ENCODE measurements around the gene VIL1.

VIL1 gene

DNA sequence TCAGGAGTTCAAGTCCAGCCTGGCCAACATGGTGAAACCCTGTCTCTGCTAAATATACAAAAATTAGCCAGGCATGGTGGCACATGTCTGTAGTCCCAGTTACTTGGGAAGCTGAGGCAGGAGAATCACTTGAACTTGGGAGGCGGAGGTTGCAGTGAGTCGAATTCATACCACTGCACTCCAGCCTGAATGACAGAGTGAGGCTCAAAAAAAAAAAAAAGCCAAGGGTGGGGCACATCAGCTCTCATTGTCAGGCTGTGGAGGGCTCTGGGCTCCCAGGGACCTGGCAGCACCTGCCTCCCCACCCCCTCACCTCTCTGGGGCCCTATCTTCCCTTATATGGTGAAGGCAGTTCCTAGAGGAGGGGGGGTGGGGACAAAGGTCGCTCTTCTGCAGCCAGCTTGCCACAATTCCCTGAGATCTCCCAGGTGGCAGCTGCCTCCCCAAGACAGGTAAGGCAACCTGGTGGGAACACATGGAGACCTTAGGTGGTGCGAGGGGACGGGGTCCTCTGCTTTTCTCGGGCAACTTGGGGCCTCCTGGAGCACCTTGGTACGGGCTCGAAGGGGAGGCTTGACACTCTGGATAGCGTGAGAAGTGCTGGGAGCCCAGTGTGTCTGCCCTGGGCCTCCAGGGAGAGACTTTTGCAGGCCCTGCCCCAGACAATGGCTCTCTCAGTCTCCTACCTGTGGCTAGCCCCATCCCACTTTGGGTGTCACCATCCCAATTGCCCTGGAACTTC, at the start of gene VIL1:
VIL1 (plus strand) TSS at position 407 of the 742 bp plus-strand sequence. CDS start 4,656 bp downstream, outside the sequence.
- DNase-seq (ENCODE audit: low read depth in 2 of 2), result no peak

DNA sequence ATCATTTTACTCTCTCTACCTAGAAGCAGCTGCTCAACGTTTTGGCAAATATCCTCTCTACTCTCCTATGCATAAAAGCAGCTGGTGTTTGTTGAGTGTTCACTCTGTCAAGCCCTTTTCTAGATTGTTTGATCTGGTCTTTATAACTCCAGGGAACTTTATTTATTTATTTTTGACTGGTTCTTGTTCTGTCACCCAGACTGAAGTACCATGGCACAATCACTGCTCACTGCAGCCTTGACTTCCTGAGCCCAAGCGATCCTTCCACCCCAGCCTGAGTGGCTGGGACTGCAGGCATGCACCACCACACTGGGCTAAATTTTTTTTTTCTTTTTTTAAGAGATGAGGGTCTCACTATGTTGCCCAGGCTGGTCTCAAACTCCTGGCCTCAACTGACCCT, 49.6 kb upstream of the VIL1 start:
- no peak for DNase-seq (ENCODE audit: low read depth in 2 of 2)

DNA sequence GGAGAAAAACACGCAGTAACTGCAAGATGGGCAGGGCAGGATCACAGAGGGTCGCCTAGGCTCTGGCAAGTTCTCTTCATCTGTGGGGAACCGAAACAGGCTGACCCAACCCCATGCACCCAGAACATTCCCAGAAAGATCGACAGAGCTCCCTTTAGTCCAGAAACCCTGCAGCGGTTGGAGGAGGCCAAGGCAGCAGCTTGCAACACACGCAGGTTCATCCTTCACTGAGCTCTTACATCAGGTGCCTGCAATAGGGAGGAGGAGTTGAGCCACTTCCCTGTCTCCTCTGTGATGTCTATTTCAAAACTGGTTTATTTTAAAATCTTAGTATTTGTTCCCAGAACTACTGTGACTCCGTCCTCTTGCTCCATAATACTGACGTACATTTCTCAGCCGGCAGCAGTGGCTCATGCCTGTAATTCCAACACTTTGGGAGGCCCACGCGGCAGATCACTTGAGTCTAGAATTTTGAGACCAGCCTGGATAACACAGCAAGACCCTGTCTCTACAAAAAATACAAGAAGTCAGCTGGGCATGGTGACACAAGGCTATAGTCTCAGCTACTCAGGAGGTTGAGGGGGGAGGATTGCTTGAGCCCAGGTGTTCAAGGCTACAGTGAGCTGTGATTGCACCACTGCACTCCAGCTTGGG, 48.4 kb upstream of the VIL1 start:
- no peak for DNase-seq (ENCODE audit: low read depth in 2 of 2)

DNA sequence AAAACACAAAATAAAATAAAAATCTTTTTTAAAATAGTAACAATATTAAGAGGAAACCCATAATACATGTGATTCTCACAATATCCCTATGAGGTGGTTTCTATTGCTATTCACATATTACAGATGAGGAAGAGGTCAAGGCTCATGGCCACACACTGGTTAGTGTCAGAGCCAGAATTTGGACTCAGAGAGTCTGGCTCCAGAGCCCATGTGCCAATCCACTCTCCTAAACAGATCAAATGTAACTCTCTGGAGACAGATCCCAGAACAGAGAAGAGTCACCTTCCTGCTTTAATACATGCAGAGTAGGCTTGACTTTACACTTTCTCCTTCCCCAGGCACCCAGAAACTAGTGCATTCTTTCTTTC, 47.0 kb upstream of the VIL1 start:
- DNase-seq (ENCODE audit: low read depth in 2 of 2), result no peak

DNA sequence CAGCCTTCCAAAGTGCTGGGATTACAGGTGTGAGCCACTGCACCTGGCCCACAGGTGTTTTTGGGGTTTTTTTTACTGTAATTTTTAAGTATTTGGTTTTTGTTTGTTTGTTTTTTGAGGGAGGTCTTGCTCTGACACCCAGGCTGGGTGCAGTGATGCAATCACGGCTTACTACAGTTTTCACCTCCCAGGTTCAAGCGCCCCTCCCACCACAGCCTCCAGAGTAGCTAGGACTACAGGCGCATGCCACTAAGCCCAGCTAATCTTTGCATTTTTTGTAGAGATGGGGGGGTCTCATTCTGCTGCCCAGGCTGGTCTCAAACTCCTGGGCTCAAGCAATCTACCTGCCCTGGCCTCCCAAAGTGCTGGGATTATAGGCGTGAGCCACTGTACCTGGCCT, 44.1 kb upstream of the VIL1 start:
- no peak for DNase-seq (ENCODE audit: low read depth in 2 of 2)

DNA sequence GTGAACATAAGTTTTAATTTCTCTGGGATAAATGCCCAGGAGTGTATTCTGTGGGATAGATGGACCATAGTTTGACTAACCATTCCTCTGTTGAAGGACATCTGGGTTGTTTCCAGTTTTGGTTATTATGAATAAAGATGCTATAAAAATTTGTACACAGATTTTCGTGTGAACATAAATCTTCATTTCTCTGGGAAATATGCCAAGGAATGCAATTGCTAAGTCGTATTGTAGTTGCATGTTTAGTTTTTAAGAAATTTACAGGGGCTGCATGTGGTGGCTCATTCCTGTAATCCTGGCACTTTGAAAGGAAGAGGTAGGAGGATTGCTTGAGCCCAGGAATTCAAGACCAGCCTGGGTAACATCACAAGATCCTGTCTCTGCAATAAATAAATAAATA, 43.7 kb upstream of the VIL1 start:
- peak; percentile 87 to 88 for DNase-seq (ENCODE audit: low read depth in 2 of 2)

DNA sequence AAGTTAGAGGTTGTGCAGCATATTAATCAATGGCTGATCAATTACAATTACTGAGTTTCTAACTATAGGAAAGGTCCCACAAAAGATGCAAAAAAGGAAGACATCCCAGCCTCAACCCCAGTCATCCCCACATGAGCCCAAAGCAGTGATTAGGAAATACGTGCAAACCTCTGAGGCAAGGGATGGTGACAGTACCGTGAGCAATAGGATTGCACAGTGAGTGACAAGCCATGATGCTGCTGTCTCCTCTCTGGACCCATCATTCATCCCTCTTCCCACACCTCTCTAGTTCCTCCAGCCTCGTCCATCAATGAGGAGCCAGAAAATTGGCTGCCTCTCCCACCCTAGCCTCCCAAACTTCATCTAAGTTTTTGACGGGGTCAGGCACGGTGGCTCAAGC, 40.9 kb upstream of the VIL1 start:
- DNase-seq (ENCODE audit: low read depth in 2 of 2), result no peak

DNA sequence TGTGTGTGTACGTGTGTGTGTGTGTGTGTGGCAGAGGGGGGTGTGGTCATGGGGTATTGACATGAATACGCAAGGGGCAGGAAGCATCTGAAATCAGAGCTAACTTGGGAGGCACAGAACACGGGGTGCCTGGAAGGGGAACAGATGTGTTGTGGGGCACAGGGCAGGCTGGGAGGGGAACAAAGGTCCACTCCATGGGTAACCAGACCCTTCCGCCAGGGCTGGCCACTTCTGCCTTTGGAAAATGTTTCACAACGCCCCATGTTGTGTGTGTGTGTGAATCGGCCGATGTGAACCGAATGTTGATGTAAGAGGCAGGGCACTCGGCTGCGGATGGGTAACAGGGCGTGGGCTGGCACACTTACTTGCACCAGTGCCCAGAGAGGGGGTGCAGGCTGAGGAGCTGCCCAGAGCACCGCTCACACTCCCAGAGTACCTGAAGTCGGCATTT, 37.0 kb upstream of the VIL1 start, which contains the start of gene SLC11A1:
SLC11A1 (plus strand) TSS at position 358 of the 451 bp plus-strand sequence. CDS start 96 bp downstream, outside the sequence.
- no peak for DNase-seq (ENCODE audit: low read depth in 2 of 2)

DNA sequence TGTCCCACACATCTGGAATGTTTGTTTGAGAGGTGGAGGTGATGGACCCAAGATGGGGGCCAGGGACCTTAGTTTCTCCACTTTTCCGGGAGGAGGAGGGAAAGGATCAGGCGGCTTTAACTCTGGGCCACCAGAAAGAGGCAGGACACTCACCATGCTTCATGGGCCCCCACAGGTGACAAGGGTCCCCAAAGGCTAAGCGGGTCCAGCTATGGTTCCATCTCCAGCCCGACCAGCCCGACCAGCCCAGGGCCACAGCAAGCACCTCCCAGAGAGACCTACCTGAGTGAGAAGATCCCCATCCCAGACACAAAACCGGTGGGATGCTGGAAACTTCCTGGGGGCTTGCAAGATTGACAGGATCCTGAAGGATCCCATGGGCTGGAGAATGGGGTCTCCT, 36.1 kb upstream of the VIL1 start:
- DNase-seq (ENCODE audit: low read depth in 2 of 2), result no peak

DNA sequence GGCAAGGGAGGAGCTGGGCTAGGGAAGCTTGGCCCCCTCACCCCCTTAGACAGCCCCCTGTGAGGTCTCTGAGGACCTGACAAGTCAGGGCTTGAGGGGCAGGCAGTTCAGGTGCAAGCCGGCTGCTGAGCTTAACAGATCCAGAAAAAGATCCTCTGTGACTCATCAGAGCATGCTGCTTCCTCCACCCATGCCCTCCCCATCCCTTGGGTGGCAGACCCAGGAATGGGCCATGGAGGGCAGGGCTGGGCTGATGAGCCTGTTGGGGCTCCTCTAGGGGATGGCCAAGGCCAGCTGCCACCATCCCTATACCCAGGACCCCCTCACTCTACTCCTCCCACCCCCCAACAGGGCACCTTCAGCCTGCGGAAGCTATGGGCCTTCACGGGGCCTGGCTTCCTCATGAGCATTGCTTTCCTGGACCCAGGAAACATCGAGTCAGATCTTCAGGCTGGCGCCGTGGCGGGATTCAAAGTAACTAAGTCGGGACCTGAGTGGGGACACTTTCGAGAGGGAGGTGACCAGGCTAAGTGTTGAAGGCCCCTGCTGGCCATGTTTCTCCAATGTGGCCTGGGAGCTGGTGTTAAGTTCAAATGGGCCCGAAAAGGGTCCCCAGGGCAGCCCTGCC, 34.9 kb upstream of the VIL1 start:
- DNase-seq (ENCODE audit: low read depth in 2 of 2), result no peak

DNA sequence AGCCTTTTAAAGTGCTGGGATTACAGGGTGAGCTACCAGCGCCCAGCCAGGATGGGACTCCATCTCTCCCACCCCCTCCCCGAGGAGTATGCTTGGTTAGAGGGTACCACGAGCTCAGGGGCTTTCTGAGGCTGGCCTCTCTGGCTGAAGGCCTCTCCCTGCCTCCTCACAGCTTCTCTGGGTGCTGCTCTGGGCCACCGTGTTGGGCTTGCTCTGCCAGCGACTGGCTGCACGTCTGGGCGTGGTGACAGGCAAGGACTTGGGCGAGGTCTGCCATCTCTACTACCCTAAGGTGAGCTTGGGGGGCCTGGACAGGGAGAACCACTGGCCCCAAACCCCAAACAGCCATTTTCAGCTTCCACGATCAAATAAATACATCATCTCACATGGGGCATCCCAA, 33.9 kb upstream of the VIL1 start:
- no peak for DNase-seq (ENCODE audit: low read depth in 2 of 2)

DNA sequence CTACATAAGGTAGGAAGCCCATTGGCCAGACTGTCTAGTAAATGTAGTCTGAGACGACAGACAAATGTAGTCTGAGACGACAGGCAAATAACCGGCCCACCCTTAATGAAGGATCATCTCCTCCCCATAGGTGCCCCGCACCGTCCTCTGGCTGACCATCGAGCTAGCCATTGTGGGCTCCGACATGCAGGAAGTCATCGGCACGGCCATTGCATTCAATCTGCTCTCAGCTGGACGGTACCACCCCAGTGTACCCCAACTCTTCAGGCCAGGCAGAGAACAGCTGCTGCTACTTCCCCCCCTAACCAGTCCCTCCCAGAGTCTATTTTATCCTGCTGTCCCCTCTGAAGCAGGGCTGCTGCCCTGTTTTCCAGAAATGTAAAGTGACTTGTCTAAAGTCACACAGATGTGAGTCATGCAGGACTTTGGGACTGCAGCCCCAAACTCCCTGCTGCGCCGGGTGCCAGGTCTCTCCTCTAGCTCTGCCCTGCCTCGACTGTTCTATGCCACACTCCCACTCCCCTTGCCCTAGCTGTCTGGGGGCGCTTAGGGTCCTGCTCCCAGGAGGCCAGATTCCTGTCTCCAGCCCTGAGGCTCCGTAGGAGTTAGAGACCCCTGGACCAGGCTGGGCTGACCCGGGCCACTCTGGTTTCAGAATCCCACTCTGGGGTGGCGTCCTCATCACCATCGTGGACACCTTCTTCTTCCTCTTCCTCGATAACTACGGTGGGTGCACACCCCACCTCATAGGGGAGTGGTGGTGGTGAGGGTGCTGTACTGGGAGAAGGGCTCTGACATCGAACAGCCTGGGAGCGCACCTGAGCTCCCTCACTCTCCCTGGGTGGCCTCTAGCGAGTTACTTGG, 32.2 kb upstream of the VIL1 start:
- no peak for DNase-seq (ENCODE audit: low read depth in 2 of 2)

DNA sequence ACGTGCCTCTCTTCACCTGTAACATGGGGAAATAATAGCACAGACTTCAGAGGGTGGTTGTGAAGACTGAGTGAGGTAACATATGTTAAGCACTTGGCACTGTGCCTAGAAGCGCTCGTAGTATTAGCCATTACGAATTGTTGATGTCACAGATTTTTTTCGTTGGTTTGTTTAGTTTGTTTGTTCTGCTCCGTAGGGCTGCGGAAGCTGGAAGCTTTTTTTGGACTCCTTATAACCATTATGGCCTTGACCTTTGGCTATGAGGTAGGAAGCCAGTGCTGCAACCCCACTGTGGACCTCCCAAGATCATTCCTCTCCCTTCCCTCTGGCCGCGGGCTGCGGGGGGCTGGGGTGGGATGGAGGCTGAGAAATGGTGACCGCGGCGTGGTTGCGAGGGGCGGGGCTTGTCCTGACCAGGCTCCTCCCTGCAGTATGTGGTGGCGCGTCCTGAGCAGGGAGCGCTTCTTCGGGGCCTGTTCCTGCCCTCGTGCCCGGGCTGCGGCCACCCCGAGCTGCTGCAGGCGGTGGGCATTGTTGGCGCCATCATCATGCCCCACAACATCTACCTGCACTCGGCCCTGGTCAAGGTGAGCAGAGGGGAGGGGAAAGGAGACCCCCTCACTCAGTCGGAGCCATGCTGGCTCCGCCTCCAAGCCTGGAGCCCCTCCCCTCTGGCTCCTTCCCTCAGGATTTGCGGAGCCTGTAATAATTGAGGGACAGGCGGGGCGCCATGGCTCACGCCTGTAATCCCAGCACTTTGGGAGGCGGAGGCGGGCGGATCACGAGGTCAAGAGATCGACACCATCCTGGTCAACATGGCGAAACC, 31.3 kb upstream of the VIL1 start:
- DNase-seq (ENCODE audit: low read depth in 2 of 2), result peak in 1 of 2 experiments; percentile 26

DNA sequence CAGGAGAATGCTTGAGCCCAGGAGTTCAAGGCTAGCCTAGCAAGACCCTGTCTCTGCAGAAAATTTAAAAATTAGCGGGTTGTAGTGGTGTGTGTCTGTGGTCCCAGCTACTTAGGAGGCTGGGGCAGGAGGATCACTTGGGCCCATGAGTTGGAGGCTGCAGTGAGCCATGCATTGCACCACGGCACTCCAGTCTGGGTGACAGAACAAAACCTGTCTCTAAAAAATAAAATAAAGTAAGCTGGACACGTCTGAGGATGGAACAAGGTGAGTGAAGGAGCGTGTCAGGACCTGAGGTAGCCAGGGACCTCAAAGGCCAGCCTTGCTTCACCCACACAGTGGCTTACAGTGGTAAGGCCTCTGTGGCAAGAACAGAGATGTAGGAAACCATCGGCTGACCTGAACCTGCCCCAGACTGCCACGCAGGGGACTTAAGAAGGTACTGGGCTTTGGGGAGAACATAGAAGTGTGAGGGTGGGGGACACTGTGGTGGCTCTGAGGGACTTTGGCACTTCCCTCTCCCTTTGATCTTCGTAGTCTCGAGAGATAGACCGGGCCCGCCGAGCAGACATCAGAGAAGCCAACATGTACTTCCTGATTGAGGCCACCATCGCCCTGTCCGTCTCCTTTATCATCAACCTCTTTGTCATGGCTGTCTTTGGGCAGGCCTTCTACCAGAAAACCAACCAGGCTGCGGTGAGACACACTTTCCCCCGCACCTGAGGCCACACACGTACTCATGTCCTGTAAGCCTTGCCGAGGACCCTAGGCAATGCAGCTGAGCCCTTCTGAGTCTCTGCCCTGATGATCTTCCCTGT, 29.4 kb upstream of the VIL1 start:
- no peak for DNase-seq (ENCODE audit: low read depth in 2 of 2)

DNA sequence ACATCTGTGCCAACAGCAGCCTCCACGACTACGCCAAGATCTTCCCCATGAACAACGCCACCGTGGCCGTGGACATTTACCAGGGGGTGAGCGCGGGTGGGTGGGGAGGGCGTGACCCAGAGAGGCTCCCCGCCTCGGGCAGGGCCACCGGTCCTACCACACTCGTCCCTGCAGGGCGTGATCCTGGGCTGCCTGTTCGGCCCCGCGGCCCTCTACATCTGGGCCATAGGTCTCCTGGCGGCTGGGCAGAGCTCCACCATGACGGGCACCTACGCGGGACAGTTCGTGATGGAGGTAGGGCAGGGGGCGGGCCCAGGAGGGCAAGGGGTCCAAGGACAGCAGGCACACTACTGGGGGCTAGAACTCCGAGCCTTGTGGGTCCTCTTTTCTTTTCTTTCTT, 27.7 kb upstream of the VIL1 start:
- no peak for DNase-seq (ENCODE audit: low read depth in 2 of 2)

DNA sequence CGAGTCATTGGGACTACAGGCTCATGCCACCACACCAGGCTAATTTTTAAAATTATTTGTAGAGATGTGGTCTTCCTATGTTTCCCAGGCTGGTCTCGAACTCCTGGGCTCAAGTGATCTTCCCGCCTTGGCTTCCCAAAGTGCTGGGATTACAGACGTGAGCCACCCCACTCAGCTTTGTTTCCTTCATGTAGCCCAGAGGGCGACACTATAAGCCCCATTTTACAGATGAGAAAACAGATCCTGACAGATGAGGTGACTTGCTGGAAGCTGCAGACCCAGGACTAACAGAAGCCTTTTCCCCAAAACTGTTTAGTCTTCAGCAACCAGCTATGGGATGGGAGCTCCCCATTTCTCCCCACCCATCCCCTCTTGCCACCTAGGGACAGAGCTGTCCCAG, 26.5 kb upstream of the VIL1 start:
- no peak for DNase-seq (ENCODE audit: low read depth in 2 of 2)

DNA sequence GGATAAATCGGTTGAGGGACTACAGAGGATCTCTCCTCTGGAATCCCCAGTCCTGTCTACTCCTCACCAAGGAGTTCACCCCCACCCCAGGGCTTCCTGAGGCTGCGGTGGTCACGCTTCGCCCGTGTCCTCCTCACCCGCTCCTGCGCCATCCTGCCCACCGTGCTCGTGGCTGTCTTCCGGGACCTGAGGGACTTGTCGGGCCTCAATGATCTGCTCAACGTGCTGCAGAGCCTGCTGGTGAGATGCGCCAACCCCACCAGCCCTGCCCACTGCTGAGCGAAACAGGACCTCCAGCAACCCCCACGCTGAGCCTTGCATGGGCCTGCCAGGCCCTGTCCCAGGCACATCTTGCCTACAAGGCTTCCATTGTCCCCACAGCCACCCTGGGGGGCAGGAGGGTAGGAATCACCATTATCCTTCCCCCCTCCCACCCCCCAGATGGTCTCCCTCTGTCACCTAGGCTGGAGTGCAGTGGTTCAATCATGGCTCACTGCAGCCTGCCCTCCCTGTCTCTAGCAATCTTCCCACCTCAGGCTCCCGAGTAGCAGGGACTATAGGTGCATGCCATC, 25.9 kb upstream of the VIL1 start:
- DNase-seq (ENCODE audit: low read depth in 2 of 2), result no peak

DNA sequence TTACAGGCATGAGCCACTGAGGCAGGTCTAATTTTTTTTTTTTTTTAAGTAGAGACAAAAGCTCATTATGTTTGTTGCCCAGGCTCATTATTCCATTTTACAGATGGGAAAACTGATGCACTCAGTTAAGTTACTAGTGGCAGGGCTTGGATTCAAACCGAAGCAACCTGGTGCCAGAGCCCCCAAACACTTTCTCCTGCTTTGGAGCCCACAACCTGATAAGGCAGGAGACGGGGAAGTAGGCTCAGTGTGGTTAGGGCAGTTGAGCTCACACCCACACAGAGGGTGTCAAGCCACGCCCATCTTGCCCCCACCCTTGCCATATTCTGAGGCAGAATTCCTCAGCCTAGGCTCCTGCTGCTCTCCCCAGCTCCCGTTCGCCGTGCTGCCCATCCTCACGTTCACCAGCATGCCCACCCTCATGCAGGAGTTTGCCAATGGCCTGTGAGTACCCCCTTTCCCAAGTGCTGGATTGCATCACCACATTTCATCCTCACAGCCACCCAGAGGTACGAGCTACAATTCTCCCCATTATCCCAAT, 25.1 kb upstream of the VIL1 start:
- no peak for DNase-seq (ENCODE audit: low read depth in 2 of 2)

DNA sequence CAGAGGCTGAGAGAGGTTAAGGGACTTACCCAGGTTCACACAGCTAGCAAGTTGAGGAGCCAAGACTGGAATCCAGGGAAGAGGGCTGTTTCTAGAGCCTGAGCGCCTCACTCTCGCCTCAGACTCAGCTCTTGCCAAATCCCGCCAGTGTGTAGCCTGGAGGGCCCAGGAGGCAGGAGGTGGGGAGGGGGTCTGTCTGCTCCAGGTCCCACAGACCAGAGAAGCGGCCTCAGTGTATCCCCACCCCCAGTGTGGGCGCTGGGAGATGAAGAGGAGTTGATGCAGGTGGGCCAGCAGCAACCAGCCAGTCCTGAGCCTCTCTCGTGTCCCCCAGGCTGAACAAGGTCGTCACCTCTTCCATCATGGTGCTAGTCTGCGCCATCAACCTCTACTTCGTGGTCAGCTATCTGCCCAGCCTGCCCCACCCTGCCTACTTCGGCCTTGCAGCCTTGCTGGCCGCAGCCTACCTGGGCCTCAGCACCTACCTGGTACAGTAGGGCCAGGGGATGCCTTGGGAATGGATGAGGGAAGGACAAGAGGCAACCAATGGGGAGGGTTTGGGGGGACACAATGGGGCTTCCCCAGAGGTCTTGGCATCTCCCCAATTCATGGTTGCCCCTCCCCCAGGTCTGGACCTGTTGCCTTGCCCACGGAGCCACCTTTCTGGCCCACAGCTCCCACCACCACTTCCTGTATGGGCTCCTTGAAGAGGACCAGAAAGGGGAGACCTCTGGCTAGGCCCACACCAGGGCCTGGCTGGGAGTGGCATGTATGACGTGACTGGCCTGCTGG, 24.4 kb upstream of the VIL1 start:
- DNase-seq (ENCODE audit: low read depth in 2 of 2), result no peak

Data from fibroblast of skin of left quadriceps (primary cell).